ENCODE results near the gene INPP5A. TPM values are rescaled to one million over a fixed set of nuclear protein-coding genes. Genes with fewer than 3 reads are reported as not detected.

INPP5A gene
- total and polyA plus RNA-seq, 2 experiments from 2014 or later: 41.2 to 53.6 TPM

DNA sequence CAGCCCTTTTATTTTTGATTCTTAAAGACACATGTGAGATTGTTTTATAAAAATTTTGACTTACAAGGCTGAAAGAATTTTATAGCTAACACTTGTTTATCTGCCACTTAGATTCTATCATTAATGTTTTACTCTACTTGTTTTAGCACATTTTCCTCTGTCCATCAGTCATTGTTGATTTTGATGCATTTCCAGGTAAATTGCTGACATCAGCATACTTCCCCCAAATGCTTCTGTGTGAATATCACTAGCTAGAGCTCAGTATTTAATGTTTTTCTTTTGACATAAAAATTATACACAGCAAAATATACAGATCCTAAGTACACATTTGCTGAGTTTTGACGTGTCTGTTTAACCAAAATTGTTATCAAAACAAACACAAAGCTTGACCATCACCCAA is 43.0 kb downstream of the INPP5A start:
- Histone ChIP-seq H2AFZ (no peak overlapping the region), H3K36me3 (replicated peaks; ENCODE audit: insufficient read depth, low read depth) (no peaks in the 10 kb centered on the region), H3K4me2 (no peak overlapping the region), H3K9me3 (ENCODE audit: low read depth) (no peaks in the 10 kb centered on the region), H3K9me2 (replicated peaks; ENCODE audit: insufficient read depth) (no peaks in the 10 kb centered on the region), H3K27me3 (no peaks in the 10 kb centered on the region), H3K4me3 (no peak overlapping the region), H3K79me2 (peaks cover 91% of the 10 kb centered on the region), H3K27ac (no peak overlapping the region), H3K4me1 (ENCODE audit: insufficient read depth) (peaks cover 16% of the 10 kb centered on the region), H4K20me1 (ENCODE audit: insufficient read depth, poor library complexity, severe bottlenecking) (peaks cover 37% of the 10 kb centered on the region)
- DNase-seq (ENCODE audit: low spot score): no peak
- 77% methylated on average over 1 of the region's 1 CpG for WGBS (ENCODE audit: low lambda C conversion rate, missing lambda C conversion rate)
- TF ChIP-seq EZH2 (IDR thresholded peaks at IDR 0.05; ENCODE audit: borderline replicate concordance) (no peak), EZH2phosphoT487 (IDR thresholded peaks at IDR 0.05; ENCODE audit: low read depth, severe bottlenecking, unreplicated experiment) (no peak)
- TF ChIP-seq, protein P1, sequence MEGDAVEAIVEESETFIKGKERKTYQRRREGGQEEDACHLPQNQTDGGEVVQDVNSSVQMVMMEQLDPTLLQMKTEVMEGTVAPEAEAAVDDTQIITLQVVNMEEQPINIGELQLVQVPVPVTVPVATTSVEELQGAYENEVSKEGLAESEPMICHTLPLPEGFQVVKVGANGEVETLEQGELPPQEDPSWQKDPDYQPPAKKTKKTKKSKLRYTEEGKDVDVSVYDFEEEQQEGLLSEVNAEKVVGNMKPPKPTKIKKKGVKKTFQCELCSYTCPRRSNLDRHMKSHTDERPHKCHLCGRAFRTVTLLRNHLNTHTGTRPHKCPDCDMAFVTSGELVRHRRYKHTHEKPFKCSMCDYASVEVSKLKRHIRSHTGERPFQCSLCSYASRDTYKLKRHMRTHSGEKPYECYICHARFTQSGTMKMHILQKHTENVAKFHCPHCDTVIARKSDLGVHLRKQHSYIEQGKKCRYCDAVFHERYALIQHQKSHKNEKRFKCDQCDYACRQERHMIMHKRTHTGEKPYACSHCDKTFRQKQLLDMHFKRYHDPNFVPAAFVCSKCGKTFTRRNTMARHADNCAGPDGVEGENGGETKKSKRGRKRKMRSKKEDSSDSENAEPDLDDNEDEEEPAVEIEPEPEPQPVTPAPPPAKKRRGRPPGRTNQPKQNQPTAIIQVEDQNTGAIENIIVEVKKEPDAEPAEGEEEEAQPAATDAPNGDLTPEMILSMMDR (IDR thresholded peaks at IDR 0.05; ENCODE audit: poor library complexity): no peak

DNA sequence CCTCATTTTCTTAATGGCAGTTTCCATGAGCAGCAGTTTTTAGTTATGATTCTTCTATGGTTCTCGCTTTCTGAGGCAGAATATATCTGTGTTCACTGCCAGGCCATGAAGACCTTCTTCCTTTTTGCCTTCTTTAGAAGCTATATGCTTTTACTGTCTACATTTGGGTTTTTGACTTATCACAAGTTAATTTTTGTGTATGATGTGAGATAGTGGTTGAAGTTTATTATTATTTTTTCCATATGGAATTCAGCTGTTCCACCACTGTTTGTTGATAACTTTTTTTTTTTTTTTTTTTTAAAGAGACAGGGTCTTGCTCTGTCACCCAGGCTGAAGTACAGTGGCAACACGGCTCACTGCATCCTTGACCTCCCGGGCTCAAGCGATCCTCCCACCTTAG is 44.5 kb downstream of the INPP5A start:
- WGBS (ENCODE audit: low lambda C conversion rate, missing lambda C conversion rate): 93% methylated on average over 4 of the region's 4 CpGs

DNA sequence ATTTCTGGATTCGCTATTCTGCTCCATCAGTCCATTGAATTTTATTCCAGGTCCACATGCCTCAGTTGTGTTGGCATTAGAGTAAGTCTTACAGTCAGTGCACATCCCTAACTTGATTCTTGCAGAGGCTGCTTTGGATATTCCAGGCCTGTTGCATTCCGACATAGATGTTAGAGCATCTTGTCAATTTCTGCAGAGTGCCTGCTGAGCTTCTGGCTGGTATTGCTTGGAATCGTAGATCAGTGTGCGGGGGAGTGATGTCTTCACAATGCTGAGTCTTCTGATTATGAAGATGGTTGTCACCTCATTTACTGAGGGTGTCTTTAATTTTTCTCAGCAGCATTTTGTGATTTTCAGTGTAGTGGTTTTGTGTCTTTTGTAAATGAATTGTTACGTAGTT is 45.2 kb downstream of the INPP5A start:
- H3K9me2 ChIP-seq (replicated peaks; ENCODE audit: insufficient read depth): no peaks in the 10 kb centered on the region
- DNase-seq (ENCODE audit: low spot score): no peak
- WGBS (ENCODE audit: low lambda C conversion rate, missing lambda C conversion rate): 93% methylated on average over 5 of the region's 5 CpGs
- TF ChIP-seq EZH2 (IDR thresholded peaks at IDR 0.05; ENCODE audit: borderline replicate concordance) (no peak), EZH2phosphoT487 (IDR thresholded peaks at IDR 0.05; ENCODE audit: low read depth, severe bottlenecking, unreplicated experiment) (no peak)
- TF ChIP-seq, protein P1 (IDR thresholded peaks at IDR 0.05; ENCODE audit: poor library complexity): no peak
- H3K36me3 ChIP-seq (replicated peaks; ENCODE audit: insufficient read depth, low read depth): no peaks in the 10 kb centered on the region
- no peak overlapping the region for H3K4me3 ChIP-seq
- H4K20me1 ChIP-seq (ENCODE audit: insufficient read depth, poor library complexity, severe bottlenecking): peaks cover 16% of the 10 kb centered on the region
- peaks cover 91% of the 10 kb centered on the region for H3K79me2 ChIP-seq
- H3K4me2 ChIP-seq: no peak overlapping the region
- no peaks in the 10 kb centered on the region for H3K9me3 ChIP-seq (ENCODE audit: low read depth)
- H3K4me1 ChIP-seq (ENCODE audit: insufficient read depth): peaks cover 5% of the 10 kb centered on the region
- no peaks in the 10 kb centered on the region for H3K27me3 ChIP-seq
- no peak overlapping the region for H3K27ac ChIP-seq
- no peak overlapping the region for H2AFZ ChIP-seq

More for the DNA sequence above, 44.5 kb downstream of the INPP5A start:
- TF ChIP-seq EZH2 (IDR thresholded peaks at IDR 0.05; ENCODE audit: borderline replicate concordance) (no peak), EZH2phosphoT487 (IDR thresholded peaks at IDR 0.05; ENCODE audit: low read depth, severe bottlenecking, unreplicated experiment) (no peak)
- TF ChIP-seq, protein P1 (IDR thresholded peaks at IDR 0.05; ENCODE audit: poor library complexity): no peak
- H3K27ac ChIP-seq: no peak overlapping the region
- H3K36me3 ChIP-seq (replicated peaks; ENCODE audit: insufficient read depth, low read depth): no peaks in the 10 kb centered on the region
- no peak overlapping the region for H3K4me3 ChIP-seq
- H2AFZ ChIP-seq: no peak overlapping the region
- H3K9me2 ChIP-seq (replicated peaks; ENCODE audit: insufficient read depth): no peaks in the 10 kb centered on the region
- peaks cover 7% of the 10 kb centered on the region for H3K4me1 ChIP-seq (ENCODE audit: insufficient read depth)
- peaks cover 22% of the 10 kb centered on the region for H4K20me1 ChIP-seq (ENCODE audit: insufficient read depth, poor library complexity, severe bottlenecking)
- no peaks in the 10 kb centered on the region for H3K9me3 ChIP-seq (ENCODE audit: low read depth)
- H3K4me2 ChIP-seq: no peak overlapping the region
- H3K27me3 ChIP-seq: no peaks in the 10 kb centered on the region
- no peak for DNase-seq (ENCODE audit: low spot score)
- peaks cover 91% of the 10 kb centered on the region for H3K79me2 ChIP-seq

DNA sequence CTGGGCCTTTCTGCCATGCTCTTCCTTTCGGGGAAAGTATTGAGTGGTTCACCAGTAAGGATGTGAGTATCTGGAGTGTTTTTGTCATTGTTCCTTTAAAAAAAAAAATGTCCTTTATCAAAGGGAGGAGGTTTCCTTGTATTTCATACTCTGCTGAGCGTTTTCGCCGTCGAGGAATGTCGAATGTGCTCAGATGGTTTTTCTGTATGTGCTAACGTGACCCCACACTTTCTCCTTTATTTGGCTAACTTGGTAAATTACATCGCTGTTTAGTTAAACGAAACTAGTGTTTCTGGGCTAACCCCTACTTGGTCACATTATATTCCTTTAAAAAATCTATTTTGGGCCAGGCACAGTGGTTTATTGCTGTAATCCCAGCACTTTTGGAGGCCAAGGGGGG is 45.9 kb downstream of the INPP5A start:
- H3K9me3 ChIP-seq (ENCODE audit: low read depth): no peaks in the 10 kb centered on the region
- H4K20me1 ChIP-seq (ENCODE audit: insufficient read depth, poor library complexity, severe bottlenecking): peaks cover 9% of the 10 kb centered on the region
- DNase-seq (ENCODE audit: low spot score): no peak
- H3K4me2 ChIP-seq: no peak overlapping the region
- H3K27ac ChIP-seq: no peak overlapping the region
- no peaks in the 10 kb centered on the region for H3K27me3 ChIP-seq
- H3K36me3 ChIP-seq (replicated peaks; ENCODE audit: insufficient read depth, low read depth): no peaks in the 10 kb centered on the region
- H3K4me1 ChIP-seq (ENCODE audit: insufficient read depth): no peaks in the 10 kb centered on the region
- H3K4me3 ChIP-seq: no peak overlapping the region
- TF ChIP-seq, protein P1 (IDR thresholded peaks at IDR 0.05; ENCODE audit: poor library complexity): no peak
- TF ChIP-seq EZH2phosphoT487 (IDR thresholded peaks at IDR 0.05; ENCODE audit: low read depth, severe bottlenecking, unreplicated experiment) (no peak), EZH2 (IDR thresholded peaks at IDR 0.05; ENCODE audit: borderline replicate concordance) (no peak)
- peaks cover 91% of the 10 kb centered on the region for H3K79me2 ChIP-seq
- no peak overlapping the region for H2AFZ ChIP-seq
- no peaks in the 10 kb centered on the region for H3K9me2 ChIP-seq (replicated peaks; ENCODE audit: insufficient read depth)
- 63% methylated on average over 9 of the region's 9 CpGs for WGBS (ENCODE audit: low lambda C conversion rate, missing lambda C conversion rate)
